Activated T-helper 1 cell treated with Interleukin-2 at 50 U/mL for 16 hours (primary cell): ENCODE measurements around the gene ATPAF2.

Experiments used
- DNase-seq: peaks from one replicate; pipeline ENCODE4 v3.0.0-alpha.2; 2020; ENCODE audit warnings: low read depth

The ATPAF2 gene

GRCh38 chr17:17985555-17985954, 53.4 kb downstream of the ATPAF2 start:
- no peak for DNase-seq

- no peak for DNase-seq
Measured at GRCh38 chr17:17985153-17985552, 53.8 kb downstream of the ATPAF2 start.

- no peak for DNase-seq
Measured at GRCh38 chr17:17983776-17984175, 55.2 kb downstream of the ATPAF2 start.

- DNase-seq, result no peak
Measured at GRCh38 chr17:17983376-17983775, 55.6 kb downstream of the ATPAF2 start.

GRCh38 chr17:17982801-17983200, 56.2 kb downstream of the ATPAF2 start:
- no peak for DNase-seq

- DNase-seq, result no peak
Measured at GRCh38 chr17:17981330-17981729, 57.6 kb downstream of the ATPAF2 start.

GRCh38 chr17:17979778-17980177, 59.2 kb downstream of the ATPAF2 start:
- no peak for DNase-seq

GRCh38 chr17:17978481-17979424, 60.2 kb downstream of the ATPAF2 start:
- no peak for DNase-seq

GRCh38 chr17:17976931-17977570, 61.9 kb downstream of the ATPAF2 start:
- no peak for DNase-seq

- DNase-seq, result no peak
Measured at GRCh38 chr17:17975436-17975835, 63.5 kb downstream of the ATPAF2 start.

- DNase-seq, result no peak
Measured at GRCh38 chr17:17972952-17973254, 66.1 kb downstream of the ATPAF2 start.

- DNase-seq, result peak; percentile 100
Measured at GRCh38 chr17:17972126-17972951, 66.6 kb downstream of the ATPAF2 start, which contains the start of the genes DRC3 and TOM1L2. Gene DRC3 (plus strand): TSS chr17:17972862. CDS start chr17:17977599, 4,737 bp downstream. Gene TOM1L2 (minus strand): TSS chr17:17972400. CDS start chr17:17972313, 87 bp downstream.

- peak; percentile 17 for DNase-seq
Measured at GRCh38 chr17:17971431-17972125, 67.4 kb downstream of the ATPAF2 start.

GRCh38 chr17:17970699-17971430, 68.1 kb downstream of the ATPAF2 start:
- DNase-seq, result no peak
